ENCODE data around the gene ADORA2A.

ADORA2A gene

DNA sequence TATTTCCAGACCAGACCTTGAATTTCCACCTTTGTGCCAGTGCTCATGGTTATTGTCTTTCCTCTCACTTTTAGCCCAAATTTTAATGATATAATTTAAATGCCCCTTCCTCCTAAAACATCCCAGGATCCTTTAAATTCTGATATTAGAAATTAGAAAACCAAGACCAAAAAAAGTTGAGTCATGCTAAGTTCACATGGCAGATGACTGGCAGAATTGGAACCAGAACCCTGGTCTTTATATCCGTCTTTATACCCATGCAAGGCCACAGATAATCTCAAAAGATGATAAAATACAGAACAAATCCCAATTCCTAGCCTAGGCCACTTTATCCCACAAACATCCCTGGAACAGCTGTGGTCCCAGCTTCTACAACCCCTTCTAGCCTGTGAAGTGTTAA, 26.5 kb downstream of the ADORA2A start:
- ATAC-seq (ENCODE audit: low read depth) (no peak), DNase-seq (ENCODE audit: low spot score) (no peak)
- TF ChIP-seq, protein P1, sequence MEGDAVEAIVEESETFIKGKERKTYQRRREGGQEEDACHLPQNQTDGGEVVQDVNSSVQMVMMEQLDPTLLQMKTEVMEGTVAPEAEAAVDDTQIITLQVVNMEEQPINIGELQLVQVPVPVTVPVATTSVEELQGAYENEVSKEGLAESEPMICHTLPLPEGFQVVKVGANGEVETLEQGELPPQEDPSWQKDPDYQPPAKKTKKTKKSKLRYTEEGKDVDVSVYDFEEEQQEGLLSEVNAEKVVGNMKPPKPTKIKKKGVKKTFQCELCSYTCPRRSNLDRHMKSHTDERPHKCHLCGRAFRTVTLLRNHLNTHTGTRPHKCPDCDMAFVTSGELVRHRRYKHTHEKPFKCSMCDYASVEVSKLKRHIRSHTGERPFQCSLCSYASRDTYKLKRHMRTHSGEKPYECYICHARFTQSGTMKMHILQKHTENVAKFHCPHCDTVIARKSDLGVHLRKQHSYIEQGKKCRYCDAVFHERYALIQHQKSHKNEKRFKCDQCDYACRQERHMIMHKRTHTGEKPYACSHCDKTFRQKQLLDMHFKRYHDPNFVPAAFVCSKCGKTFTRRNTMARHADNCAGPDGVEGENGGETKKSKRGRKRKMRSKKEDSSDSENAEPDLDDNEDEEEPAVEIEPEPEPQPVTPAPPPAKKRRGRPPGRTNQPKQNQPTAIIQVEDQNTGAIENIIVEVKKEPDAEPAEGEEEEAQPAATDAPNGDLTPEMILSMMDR (IDR thresholded peaks at IDR 0.05; ENCODE audit: poor library complexity, severe bottlenecking) = no peak
- Histone ChIP-seq H3K9me3 (ENCODE audit: severe bottlenecking) (peaks cover 5% of the 10 kb centered on the region), H3K4me3 (ENCODE audit: severe bottlenecking) (no peak overlapping the region), H3K27ac (ENCODE audit: poor library complexity, severe bottlenecking) (no peak overlapping the region), H3K36me3 (ENCODE audit: low read depth) (no peaks in the 10 kb centered on the region), H3K27me3 (ENCODE audit: insufficient read depth, poor library complexity, severe bottlenecking) (peaks cover 5% of the 10 kb centered on the region), H3K4me1 (ENCODE audit: insufficient read depth, poor library complexity, severe bottlenecking) (no peaks in the 10 kb centered on the region)

DNA sequence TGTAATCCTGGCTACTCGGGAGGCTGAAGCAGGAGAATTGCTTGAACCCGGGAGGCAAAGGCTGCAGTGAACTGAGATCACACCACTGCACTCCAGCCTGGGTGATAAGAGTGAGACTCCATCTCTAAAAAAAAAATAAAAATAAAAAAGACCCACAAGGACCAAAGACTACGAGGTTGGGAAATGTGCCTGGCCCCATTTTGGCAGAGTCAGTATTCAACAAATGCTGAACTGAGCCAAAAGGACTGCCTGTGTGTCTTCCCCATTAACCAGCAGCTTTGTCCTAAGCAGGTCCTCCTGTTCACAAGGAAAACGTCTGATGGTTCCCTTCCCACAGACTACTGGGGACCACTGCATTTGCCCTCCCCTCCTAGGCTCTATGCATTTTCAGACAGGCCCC, 27.6 kb downstream of the ADORA2A start:
- TF ChIP-seq, protein P1 (IDR thresholded peaks at IDR 0.05; ENCODE audit: poor library complexity, severe bottlenecking) = no peak
- H3K4me3 ChIP-seq (ENCODE audit: severe bottlenecking) = no peak overlapping the region
- peaks cover 5% of the 10 kb centered on the region for H3K9me3 ChIP-seq (ENCODE audit: severe bottlenecking)
- ATAC-seq (ENCODE audit: low read depth) (no peak), DNase-seq (ENCODE audit: low spot score) (peak; percentile 2)
- H3K27ac ChIP-seq (ENCODE audit: poor library complexity, severe bottlenecking) = no peak overlapping the region
- H3K4me1 ChIP-seq (ENCODE audit: insufficient read depth, poor library complexity, severe bottlenecking) = no peaks in the 10 kb centered on the region
- H3K36me3 ChIP-seq (ENCODE audit: low read depth) = no peaks in the 10 kb centered on the region
- peaks cover 5% of the 10 kb centered on the region for H3K27me3 ChIP-seq (ENCODE audit: insufficient read depth, poor library complexity, severe bottlenecking)

DNA sequence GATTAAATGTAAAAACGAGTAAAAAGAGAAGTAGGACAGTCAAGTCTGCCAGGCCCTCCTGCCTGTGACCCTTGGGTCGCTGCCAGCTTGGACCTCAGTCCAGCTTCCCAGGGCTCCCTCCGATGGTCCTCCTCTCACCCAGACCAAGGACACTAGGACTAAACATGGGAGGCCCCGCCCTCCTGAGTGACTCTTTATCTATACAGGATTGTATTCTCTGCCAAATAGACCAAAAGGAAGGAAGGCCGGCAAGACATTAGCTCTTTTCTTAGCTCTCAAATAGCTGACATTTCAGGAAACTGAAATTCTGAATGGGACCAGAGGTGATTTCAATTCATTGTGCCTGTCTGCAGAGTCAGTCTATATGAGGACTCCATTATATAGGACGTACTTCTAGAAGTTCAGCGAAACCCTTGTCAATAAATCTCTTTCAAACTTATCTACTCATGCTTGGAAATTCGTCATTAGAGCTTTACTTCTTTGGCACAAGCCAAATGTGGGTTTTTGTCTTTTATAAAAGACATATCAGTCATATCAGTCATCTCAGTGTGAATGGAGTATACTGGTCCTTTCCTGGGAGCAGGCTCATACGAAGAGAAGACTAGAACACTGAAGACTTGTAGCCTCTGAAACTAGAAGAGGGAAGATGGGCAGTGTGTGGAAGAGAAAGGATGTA, 28.5 kb downstream of the ADORA2A start:
- Histone ChIP-seq H3K4me3 (ENCODE audit: severe bottlenecking) (no peak overlapping the region), H3K27ac (ENCODE audit: poor library complexity, severe bottlenecking) (no peak overlapping the region), H3K9me3 (ENCODE audit: severe bottlenecking) (peaks cover 5% of the 10 kb centered on the region), H3K36me3 (ENCODE audit: low read depth) (no peaks in the 10 kb centered on the region), H3K27me3 (ENCODE audit: insufficient read depth, poor library complexity, severe bottlenecking) (peaks cover 5% of the 10 kb centered on the region), H3K4me1 (ENCODE audit: insufficient read depth, poor library complexity, severe bottlenecking) (no peaks in the 10 kb centered on the region)
- no peak for ATAC-seq (ENCODE audit: low read depth)
- peak; percentile 15 for DNase-seq (ENCODE audit: low spot score)
- TF ChIP-seq, protein P1 (IDR thresholded peaks at IDR 0.05; ENCODE audit: poor library complexity, severe bottlenecking) = no peak

DNA sequence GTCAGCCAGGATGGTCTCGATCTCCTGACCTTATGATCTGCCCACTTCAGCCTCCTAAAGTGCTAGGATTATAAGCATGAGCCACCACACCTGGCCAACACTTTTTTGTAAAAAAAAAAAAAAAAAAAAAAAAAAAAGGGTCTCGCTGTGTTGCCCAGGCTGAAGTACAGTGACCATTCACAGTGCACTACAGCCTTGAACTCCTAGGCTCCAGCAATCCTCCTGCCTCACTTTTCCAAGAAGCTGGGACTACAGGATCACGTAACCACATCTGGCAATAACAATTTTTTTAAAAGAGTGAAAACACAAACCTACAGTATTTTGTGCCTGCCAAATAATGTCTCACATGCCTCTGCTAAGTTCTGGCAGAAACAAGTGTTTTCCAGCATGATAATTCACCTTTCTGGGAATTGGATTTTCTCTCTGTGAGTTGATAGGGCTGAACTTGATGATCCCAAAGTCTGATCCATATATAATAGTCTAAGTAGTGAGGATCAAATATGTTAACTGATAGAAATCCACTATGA, 30.6 kb downstream of the ADORA2A start:
- Histone ChIP-seq H3K4me1 (ENCODE audit: insufficient read depth, poor library complexity, severe bottlenecking) (no peaks in the 10 kb centered on the region), H3K9me3 (ENCODE audit: severe bottlenecking) (no peaks in the 10 kb centered on the region), H3K27ac (ENCODE audit: poor library complexity, severe bottlenecking) (no peak overlapping the region), H3K27me3 (ENCODE audit: insufficient read depth, poor library complexity, severe bottlenecking) (peaks cover 3% of the 10 kb centered on the region), H3K36me3 (ENCODE audit: low read depth) (no peaks in the 10 kb centered on the region), H3K4me3 (ENCODE audit: severe bottlenecking) (no peak overlapping the region)
- TF ChIP-seq, protein P1 (IDR thresholded peaks at IDR 0.05; ENCODE audit: poor library complexity, severe bottlenecking) = no peak
- DNase-seq (ENCODE audit: low spot score) (no peak), ATAC-seq (ENCODE audit: low read depth) (no peak)

DNA sequence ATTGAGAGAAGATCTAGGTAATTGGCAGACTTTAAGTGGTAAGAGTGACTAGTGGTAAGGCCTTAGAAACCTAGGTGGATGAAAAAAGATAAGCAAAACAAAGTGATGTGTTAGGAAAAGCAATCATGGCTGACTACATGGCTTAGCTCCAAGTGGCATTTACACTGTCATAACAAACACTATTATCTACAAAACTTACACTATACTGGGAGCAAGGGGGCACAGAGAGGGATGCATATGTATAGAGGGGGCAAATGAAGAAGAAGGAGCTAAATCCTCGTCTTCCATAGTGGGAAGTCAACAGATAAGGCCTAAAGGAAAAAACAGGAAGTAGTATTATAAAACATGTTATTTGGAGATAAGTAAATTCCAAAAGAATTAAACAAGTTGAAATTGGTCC, 32.5 kb downstream of the ADORA2A start:
- no peak for ATAC-seq (ENCODE audit: low read depth)

More for the DNA sequence above, 32.5 kb downstream of the ADORA2A start:
- no peak for DNase-seq (ENCODE audit: low spot score)
- no peaks in the 10 kb centered on the region for H3K9me3 ChIP-seq (ENCODE audit: severe bottlenecking)
- H3K36me3 ChIP-seq (ENCODE audit: low read depth) = no peaks in the 10 kb centered on the region
- H3K4me1 ChIP-seq (ENCODE audit: insufficient read depth, poor library complexity, severe bottlenecking) = no peaks in the 10 kb centered on the region
- TF ChIP-seq, protein P1 (IDR thresholded peaks at IDR 0.05; ENCODE audit: poor library complexity, severe bottlenecking) = no peak
- no peaks in the 10 kb centered on the region for H3K27me3 ChIP-seq (ENCODE audit: insufficient read depth, poor library complexity, severe bottlenecking)
- no peak overlapping the region for H3K27ac ChIP-seq (ENCODE audit: poor library complexity, severe bottlenecking)
- H3K4me3 ChIP-seq (ENCODE audit: severe bottlenecking) = no peak overlapping the region

All from RWPE2 (cell line).